Effector memory CD8-positive, alpha-beta T cell (primary cell): ENCODE results near the gene ATP6AP1.

Source experiments
- ATAC-seq: fragments of 150-1000 bp; cut with Tn5 transposase; replicated peaks from 2 replicates; pipeline ENCODE4 v1.10.0; 2021; ENCODE audit warnings: mild to moderate bottlenecking, moderate library complexity
- DNase-seq, 3 experiments: peaks; one replicate each; pipeline ENCODE4 v3.0.0; 2021
- H3K27ac Mint-ChIP-seq, 2 donors: one replicate each; pipeline ENCODE4 v1.8.0; 2022; ENCODE audit warnings: mild to moderate bottlenecking in 2 of 2, mixed read lengths in 2 of 2, moderate library complexity in 2 of 2
- H3K27me3 Mint-ChIP-seq, 2 donors: one replicate each; pipeline ENCODE4 v1.8.0; 2022; ENCODE audit warnings: mixed read lengths in 2 of 2
- H3K36me3 Mint-ChIP-seq: one replicate; pipeline ENCODE4 v1.8.0; 2022; ENCODE audit warnings: mild to moderate bottlenecking, moderate library complexity, mixed read lengths; ENCODE audit not compliant: insufficient read depth
- H3K4me1 Mint-ChIP-seq, 2 donors: one replicate each; pipeline ENCODE4 v1.8.0; 2022; ENCODE audit warnings: low read depth in 2 of 2, mixed read lengths in 2 of 2
- H3K4me3 Mint-ChIP-seq, 2 donors: one replicate each; pipeline ENCODE4 v1.8.0; 2022; ENCODE audit warnings: mild to moderate bottlenecking in 2 of 2, mixed read lengths in 2 of 2, moderate library complexity in 2 of 2
- H3K9me3 Mint-ChIP-seq, 2 donors: one replicate each; pipeline ENCODE4 v1.8.0; 2022; ENCODE audit warnings: mixed read lengths in 2 of 2

Gene ATP6AP1

DNA sequence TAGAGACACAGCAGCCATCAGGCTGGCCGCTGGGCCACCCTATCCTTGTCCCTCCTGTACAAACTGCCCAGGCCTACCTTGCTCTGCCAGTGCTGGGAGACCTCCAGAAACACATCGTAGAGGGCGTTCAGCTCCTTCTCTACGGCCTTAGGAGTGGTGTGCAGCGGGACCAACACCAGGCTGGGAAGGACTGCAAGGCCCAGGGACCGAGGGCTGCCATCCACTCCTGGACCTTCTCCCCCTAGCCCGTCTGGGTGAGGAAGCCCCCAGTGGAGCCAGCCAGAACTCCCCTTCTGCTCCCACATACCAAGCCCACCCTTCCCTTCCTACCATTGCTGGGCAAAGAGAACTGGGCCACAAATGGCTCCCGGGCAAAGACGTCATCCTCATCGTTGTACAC lies 25.3 kb upstream of the ATP6AP1 start:
- H3K27me3 Mint-ChIP-seq = no peaks in the 10 kb centered on the region
- DNase-seq (no peak), ATAC-seq (no peak)
- no peaks in the 10 kb centered on the region for H3K9me3 Mint-ChIP-seq
- H3K4me3 Mint-ChIP-seq = no peak overlapping the region
- no peak overlapping the region for H3K27ac Mint-ChIP-seq
- peaks cover 12 to 17% of the 10 kb centered on the region in 2 donors for H3K4me1 Mint-ChIP-seq
- peaks cover 52% of the 10 kb centered on the region for H3K36me3 Mint-ChIP-seq

DNA sequence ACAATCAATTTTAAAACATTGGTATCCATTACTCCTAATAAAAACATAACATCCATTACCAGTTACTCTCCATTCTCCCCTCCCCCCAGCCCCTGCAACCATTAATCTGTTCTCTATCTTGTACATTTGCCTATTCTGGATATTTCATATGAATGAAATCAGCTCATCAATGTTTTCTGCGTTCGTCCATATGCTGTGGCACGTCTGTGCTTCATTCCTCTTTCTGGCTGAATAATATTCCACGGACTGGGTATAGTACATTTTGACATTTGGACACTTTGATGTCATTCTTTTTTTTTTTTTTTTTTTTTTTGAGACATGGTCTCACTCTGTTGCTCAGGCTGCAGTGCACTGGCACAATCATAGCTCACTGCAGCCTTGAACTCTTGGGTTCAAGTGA lies 24.6 kb upstream of the ATP6AP1 start:
- ATAC-seq (no peak), DNase-seq (no peak)
- Mint-ChIP-seq H3K27ac (no peak overlapping the region), H3K27me3 (no peaks in the 10 kb centered on the region), H3K36me3 (peaks cover 46% of the 10 kb centered on the region), H3K4me1 (peaks cover 7 to 15% of the 10 kb centered on the region in 2 donors), H3K4me3 (no peak overlapping the region), H3K9me3 (no peaks in the 10 kb centered on the region)

DNA sequence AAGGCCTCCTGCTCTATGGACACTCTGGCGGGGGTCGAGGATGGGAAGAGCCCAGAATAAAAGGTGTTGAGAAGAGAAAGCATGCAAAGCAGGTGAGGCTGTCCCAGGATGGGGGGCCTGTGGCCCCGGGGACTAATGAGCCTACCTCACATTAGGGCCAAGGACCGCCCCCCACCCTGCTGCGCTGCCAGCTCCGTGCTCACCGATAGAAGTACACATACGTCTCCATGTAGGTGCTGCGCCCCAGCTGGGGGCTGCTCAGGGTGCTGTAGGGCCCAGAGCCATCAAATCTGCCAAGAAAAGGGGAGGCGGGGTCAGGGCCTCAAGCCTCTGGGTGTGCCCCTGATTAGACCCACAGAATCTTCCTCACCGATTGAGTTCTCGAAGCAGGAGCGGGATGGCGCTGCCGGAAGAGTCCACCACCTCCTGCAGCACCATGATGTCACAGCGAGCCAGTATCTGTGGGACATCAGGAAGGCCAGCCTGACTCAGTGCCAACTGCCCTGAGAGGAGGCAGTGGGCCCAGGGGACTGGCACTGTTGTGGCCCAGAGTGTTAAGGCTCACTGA lies 23.8 kb upstream of the ATP6AP1 start:
- Mint-ChIP-seq H3K4me3 (no peak overlapping the region), H3K4me1 (peaks cover 2 to 9% of the 10 kb centered on the region in 2 donors), H3K27ac (no peak overlapping the region), H3K36me3 (peaks cover 37% of the 10 kb centered on the region), H3K27me3 (no peaks in the 10 kb centered on the region), H3K9me3 (no peaks in the 10 kb centered on the region)
- DNase-seq (no peak), ATAC-seq (no peak)

DNA sequence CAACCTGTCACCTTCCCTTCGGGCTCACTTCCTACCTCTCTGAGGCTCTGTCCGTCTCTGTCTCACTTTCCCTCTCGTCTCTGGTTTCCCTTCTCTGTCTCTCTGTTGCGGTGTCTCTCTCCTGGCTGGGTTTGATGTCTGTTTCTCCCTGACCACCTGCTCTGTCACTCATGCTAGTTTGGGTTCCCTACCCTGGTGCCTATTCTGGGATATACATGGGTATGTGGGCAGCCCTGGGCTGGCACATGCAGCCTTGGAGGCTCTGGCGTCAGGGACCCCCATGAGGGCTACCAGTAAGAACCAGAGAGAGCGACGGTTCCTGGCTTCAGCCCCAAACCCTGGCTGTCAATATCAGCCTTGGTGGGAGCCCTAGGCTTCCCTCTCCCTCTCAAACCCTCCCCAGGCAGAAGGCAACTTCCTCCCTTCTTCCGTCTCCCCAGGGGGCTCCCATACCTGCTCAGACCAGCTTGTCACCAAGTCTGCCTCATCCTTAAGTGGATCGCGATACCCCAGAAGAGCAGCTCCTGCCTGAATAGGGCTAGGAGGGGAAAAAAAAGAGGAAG lies 19.7 kb upstream of the ATP6AP1 start:
- Mint-ChIP-seq H3K36me3 (peaks cover 8% of the 10 kb centered on the region), H3K4me3 (peak overlapping the region; percentile 62 to 67), H3K4me1 (peaks cover 11% of the 10 kb centered on the region in 2 donors), H3K27ac (peak overlapping the region; percentile 44 to 89), H3K9me3 (no peaks in the 10 kb centered on the region), H3K27me3 (no peaks in the 10 kb centered on the region)
- ATAC-seq (no peak), DNase-seq (no peak)

DNA sequence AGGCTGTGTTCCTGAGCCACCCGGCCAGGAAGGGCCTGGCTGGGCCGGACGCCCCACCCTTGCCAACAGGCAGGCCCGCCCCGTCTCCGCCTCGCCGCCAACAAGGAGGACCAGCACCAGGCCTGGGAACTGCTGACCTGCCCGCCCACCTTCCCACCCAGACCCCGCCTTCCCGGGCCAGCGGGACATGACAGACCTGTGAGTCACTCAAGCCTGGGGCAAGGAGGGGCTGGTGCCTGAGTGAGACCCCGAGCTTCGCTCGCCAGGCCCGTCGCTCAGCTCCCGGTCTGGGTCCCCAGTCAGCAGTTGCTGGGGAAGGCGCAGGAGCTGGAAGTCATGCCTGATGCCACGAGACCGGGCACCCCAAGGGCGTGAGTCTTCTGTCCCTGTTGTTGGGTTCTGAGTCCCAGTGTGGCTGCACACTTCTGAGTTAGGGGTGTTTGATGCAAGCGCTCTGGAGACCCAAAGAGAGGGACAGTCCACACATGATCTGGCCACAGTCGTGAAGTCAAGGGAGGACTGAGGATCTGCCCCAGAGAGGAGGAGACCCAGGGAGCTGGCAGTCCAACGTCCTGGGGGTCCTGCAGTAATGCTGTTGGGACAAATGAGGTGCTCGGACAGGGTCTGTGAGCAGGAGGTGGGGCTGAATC lies 19.1 kb upstream of the ATP6AP1 start, which contains the start of gene DNASE1L1:
TSS of gene DNASE1L1 (minus strand) at position 33 of the 650 bp plus-strand sequence. CDS start 3,686 bp downstream, outside the sequence.
- peaks cover 12% of the 10 kb centered on the region for H3K36me3 Mint-ChIP-seq
- ATAC-seq (no peak), DNase-seq (no peak)
- peak within 1 kb of the TSS; percentile 62 to 67 for H3K4me3 Mint-ChIP-seq
- H3K27me3 Mint-ChIP-seq = no peaks in the 10 kb centered on the region
- no peaks in the 10 kb centered on the region for H3K9me3 Mint-ChIP-seq
- peak within 1 kb of the TSS; percentile 44 to 89 for H3K27ac Mint-ChIP-seq
- H3K4me1 Mint-ChIP-seq = peaks cover 11% of the 10 kb centered on the region in 2 donors

DNA sequence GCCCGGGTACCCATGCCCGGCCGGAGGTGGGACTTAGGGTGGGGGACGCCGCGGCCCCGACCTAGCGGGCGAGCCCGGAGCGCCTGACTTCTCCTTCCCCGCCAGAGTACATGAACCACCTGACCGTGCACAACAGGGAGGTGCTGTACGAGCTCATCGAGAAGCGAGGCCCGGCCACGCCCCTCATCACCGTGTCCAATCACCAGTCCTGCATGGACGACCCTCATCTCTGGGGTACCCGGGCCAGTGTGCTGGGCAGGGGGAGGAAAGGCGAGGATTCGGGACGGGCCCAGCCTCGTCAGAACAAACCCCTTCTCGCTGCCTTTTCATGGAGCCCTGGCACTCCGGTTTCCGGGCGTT lies 16.5 kb upstream of the ATP6AP1 start:
- Mint-ChIP-seq H3K9me3 (no peaks in the 10 kb centered on the region), H3K4me3 (peak overlapping the region; percentile 76 to 92), H3K27me3 (no peaks in the 10 kb centered on the region), H3K4me1 (peaks cover 11% of the 10 kb centered on the region in 2 donors), H3K36me3 (peaks cover 7% of the 10 kb centered on the region), H3K27ac (peak overlapping the region in 1 of 2 donors; percentile 86)
- no peak for DNase-seq
- peak; percentile 57 for ATAC-seq

DNA sequence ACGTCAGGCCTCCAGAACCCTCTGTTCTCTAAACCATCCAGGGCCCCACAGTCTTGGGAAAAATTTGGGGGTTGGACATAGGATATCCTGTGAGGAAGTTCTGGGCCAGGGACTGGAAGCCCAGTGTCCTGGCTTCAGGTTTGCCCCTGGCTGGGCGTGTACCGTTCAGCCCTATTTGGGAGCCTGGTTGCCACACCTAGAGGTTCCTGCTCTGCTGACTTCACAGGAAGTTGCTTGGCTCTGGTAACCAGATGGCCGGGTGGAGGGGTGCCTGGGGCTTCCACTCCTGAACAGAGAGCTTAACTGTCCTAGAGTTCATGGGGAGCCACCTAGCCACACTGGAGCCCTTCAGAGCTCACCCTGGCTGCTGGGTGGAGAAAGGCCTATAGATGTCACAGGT lies 16.0 kb upstream of the ATP6AP1 start:
- Mint-ChIP-seq H3K36me3 (peaks cover 5% of the 10 kb centered on the region), H3K27ac (peak overlapping the region in 1 of 2 donors; percentile 86), H3K4me1 (peaks cover 11% of the 10 kb centered on the region in 2 donors), H3K9me3 (no peaks in the 10 kb centered on the region), H3K4me3 (peak overlapping the region; percentile 76 to 92), H3K27me3 (no peaks in the 10 kb centered on the region)
- DNase-seq (peak in 1 of 3 experiments; percentile 17), ATAC-seq (peak; percentile 61)

DNA sequence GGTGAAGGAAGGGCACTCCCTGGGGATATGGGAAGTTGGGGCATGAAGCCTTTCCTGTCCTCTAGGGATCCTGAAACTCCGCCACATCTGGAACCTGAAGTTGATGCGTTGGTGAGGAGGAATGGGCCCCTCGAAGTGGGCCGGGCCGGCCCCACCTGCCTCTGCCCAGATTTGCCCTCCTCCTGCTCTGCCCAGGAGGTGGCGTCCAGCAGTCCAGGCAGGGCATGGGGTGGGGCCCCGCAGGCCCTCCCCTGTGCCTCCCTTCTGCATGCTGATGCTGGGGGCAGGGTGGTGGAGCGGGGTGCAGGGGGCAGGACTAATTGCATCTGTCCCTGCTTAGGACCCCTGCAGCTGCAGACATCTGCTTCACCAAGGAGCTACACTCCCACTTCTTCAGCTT lies 15.3 kb upstream of the ATP6AP1 start:
- H3K4me1 Mint-ChIP-seq = peaks cover 11% of the 10 kb centered on the region in 2 donors
- H3K9me3 Mint-ChIP-seq = no peaks in the 10 kb centered on the region
- H3K27me3 Mint-ChIP-seq = no peaks in the 10 kb centered on the region
- peaks cover 5% of the 10 kb centered on the region for H3K36me3 Mint-ChIP-seq
- DNase-seq (no peak), ATAC-seq (no peak)
- H3K4me3 Mint-ChIP-seq = no peak overlapping the region
- H3K27ac Mint-ChIP-seq = peak overlapping the region in 1 of 2 donors; percentile 86

DNA sequence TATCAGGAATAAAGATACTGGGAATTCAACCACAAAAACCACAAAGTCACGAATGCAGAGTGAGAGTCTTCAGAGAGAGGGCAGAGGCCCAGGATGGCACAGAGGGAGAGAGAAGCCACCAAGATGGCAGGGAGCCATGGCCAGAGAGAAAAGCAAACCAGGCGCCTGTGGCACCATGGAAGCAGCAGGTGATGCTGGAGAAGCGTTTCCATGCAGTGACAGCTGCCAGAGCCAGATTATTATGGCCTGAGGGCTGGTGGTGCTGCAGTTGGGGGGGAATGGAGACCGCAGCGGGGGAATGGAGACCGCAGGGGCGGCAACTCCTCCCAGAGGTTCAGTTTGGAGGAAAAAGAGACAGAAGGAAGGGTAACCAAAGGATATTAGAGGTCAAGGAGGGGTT lies 11.3 kb upstream of the ATP6AP1 start:
- Mint-ChIP-seq H3K27ac (no peak overlapping the region), H3K36me3 (peaks cover 11% of the 10 kb centered on the region), H3K9me3 (no peaks in the 10 kb centered on the region), H3K4me1 (peaks cover 3 to 6% of the 10 kb centered on the region in 2 donors), H3K27me3 (no peaks in the 10 kb centered on the region), H3K4me3 (no peak overlapping the region)
- DNase-seq (no peak), ATAC-seq (no peak)

DNA sequence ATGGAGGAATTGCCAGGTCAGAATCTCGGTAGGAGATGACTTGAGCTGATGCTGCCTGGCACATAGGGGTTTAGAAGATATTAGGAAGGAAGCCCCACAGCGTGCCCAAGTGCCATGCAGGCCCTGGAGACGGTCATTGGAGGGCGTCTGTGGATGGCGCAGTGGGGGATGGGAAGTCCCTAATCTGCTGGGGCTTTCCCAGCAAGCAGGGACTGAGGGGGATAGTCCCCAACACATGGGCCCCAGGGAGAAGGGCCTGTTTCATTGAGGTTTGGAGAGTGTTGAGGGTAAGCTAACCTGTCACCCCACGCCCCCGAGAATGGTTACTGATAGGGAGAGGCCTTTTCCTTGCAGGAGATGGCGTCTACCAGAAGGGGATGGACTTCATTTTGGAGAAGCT lies 9.3 kb upstream of the ATP6AP1 start:
- H3K36me3 Mint-ChIP-seq = peaks cover 5% of the 10 kb centered on the region
- H3K4me1 Mint-ChIP-seq = no peaks in the 10 kb centered on the region
- no peaks in the 10 kb centered on the region for H3K9me3 Mint-ChIP-seq
- H3K27me3 Mint-ChIP-seq = no peaks in the 10 kb centered on the region
- no peak overlapping the region for H3K4me3 Mint-ChIP-seq
- ATAC-seq (no peak), DNase-seq (no peak)
- H3K27ac Mint-ChIP-seq = no peak overlapping the region

DNA sequence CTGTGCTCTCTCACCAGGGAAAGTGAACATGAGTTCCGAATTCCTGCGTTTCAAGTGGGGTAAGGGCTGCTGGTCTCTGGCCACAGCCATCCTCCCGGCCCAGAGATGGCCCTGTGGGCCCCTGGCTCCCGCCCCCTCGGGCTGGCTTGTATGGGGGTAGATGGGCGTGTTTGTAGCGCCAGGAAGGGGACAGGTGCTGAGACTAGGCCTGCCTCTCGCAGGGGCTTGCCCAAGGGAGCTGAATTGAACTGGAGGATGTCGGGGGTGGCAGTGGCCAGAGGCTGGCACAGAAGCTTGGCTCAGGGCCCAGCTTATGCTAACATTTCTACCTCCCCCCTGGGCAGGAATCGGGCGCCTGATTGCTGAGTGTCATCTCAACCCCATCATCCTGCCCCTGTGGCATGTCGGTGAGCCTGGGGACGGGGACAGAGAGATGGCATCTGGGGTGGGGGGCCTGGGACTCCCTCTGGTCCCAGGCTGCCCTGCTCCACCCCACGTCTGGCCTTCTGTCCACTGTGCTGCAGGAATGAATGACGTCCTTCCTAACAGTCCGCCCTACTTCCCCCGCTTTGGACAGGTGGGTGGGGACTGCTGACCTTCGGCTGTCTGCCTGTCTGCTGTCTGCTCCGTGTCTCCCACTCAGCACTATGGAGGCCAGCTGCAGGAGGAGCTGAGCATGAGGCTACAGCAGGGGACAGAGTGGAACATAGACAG lies 8.6 kb upstream of the ATP6AP1 start:
- Mint-ChIP-seq H3K9me3 (no peaks in the 10 kb centered on the region), H3K4me1 (no peaks in the 10 kb centered on the region), H3K36me3 (peaks cover 5% of the 10 kb centered on the region), H3K27ac (no peak overlapping the region), H3K4me3 (no peak overlapping the region), H3K27me3 (no peaks in the 10 kb centered on the region)
- ATAC-seq = no peak
- no peak for DNase-seq

DNA sequence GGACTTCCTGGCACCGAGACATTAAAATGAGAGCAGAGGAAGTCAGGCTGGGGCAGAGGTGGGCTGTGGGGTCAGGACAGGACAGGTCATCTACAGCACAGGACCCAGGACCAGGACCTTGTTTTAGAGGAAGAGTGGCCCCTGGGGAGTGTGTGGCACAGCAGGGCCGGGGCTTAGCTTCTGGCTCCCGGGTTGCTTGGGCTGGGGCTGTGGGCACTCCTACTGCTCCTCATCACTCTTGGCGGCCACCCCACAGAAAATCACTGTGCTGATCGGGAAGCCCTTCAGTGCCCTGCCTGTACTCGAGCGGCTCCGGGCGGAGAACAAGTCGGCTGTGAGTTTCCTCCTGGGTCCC lies 8.1 kb upstream of the ATP6AP1 start:
- Mint-ChIP-seq H3K9me3 (no peaks in the 10 kb centered on the region), H3K27me3 (no peaks in the 10 kb centered on the region), H3K36me3 (peaks cover 5% of the 10 kb centered on the region), H3K27ac (no peak overlapping the region), H3K4me3 (no peak overlapping the region), H3K4me1 (no peaks in the 10 kb centered on the region)
- no peak for ATAC-seq
- DNase-seq = no peak

DNA sequence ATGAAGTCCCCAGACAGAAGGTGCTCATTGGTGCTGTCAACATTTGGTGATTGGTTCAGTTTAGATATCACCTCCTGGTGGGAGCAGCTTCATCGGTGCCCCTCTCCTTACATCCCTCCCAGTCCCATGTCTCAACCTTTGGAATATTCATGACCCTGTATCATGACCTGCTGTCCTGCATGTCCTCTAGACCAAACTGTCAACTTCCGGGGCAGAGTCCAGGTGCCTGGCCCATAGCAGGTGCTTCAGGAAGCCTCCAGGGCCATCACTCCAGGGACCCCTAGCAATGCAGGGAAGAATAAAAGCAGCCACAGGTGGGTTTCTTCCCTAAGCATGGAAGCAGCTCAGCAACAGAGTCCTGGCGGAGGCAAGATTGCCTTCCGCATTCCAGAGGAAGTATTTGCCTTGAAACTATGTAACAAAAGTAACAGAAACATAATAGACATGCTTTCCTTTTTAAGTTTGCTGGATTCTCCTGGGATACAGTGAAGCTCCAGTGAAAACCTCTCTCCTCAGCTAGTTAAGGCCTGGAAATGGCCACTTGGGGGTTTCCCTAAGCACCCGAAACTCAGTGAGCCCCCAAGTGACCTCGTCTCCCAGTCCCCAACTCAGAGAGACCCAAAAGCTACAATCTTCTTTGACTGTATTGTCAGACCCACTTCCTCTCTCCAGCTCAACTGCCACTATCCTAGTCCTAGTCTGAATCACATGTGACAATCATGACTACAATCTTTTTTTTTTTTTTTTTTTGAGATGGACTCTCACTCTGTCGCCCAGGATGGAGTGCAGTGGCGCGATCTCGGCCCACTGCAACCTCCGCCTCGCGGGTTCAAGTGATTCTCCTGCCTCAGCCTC lies 1.3 kb upstream of the ATP6AP1 start:
- H3K27me3 Mint-ChIP-seq = no peaks in the 10 kb centered on the region
- H3K4me3 Mint-ChIP-seq = no peak overlapping the region
- ATAC-seq = no peak
- peak overlapping the region; percentile 44 to 86 for H3K27ac Mint-ChIP-seq
- H3K9me3 Mint-ChIP-seq = no peaks in the 10 kb centered on the region
- H3K4me1 Mint-ChIP-seq = peaks cover 15 to 19% of the 10 kb centered on the region in 2 donors
- no peak for DNase-seq
- peaks cover 12% of the 10 kb centered on the region for H3K36me3 Mint-ChIP-seq
